Astrocyte (in vitro differentiated cells and primary cell): Measurements from ENCODE around the gene MBD5.

Source experiments
- EZH2 ChIP-seq: IDR thresholded peaks from 2 replicates; pipeline ENCODE4 v1.6.1; 2012; ENCODE audit warnings: mild to moderate bottlenecking, low read length, inconsistent platforms; ENCODE audit not compliant: insufficient read depth
- TF ChIP-seq, protein P1 (sequence below): IDR thresholded peaks from 2 replicates; pipeline ENCODE4 v1.5.1; 2011; ENCODE audit warnings: low read depth, mild to moderate bottlenecking, inconsistent platforms, low read length, moderate library complexity; ENCODE audit not compliant: insufficient read depth

DNA sequence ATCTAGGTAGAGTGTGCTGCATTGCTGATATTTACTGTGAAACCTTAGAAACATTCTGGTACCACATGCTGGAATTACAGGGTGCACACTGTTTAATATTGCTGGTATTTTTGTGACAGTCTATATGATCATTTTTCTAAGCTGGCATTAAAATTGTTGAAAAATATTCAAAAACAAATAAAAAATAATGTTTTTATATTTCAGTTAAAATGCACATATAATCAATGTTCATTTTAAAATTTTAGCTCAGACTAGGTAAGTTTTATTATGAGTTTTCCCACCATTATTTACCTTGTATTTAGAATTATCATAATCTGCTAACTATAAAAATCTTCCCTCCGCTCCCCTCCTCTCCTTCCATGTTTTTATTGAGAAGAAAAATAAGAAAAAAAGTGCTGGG lies 339.8 kb downstream of the MBD5 start:
- TF ChIP-seq, protein P1, sequence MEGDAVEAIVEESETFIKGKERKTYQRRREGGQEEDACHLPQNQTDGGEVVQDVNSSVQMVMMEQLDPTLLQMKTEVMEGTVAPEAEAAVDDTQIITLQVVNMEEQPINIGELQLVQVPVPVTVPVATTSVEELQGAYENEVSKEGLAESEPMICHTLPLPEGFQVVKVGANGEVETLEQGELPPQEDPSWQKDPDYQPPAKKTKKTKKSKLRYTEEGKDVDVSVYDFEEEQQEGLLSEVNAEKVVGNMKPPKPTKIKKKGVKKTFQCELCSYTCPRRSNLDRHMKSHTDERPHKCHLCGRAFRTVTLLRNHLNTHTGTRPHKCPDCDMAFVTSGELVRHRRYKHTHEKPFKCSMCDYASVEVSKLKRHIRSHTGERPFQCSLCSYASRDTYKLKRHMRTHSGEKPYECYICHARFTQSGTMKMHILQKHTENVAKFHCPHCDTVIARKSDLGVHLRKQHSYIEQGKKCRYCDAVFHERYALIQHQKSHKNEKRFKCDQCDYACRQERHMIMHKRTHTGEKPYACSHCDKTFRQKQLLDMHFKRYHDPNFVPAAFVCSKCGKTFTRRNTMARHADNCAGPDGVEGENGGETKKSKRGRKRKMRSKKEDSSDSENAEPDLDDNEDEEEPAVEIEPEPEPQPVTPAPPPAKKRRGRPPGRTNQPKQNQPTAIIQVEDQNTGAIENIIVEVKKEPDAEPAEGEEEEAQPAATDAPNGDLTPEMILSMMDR = no peak
- TF ChIP-seq EZH2 = no peak
